Breast epithelium (tissue), 3 donors: Measurements from ENCODE around the gene GULP1.

Experiments
- CTCF ChIP-seq, 3 donors: fragments of 450-650 bp; IDR thresholded peaks; one replicate each; pipeline ENCODE4 v1.5.1; 2016 to 2017; ENCODE audit warnings: antibody characterized with exemption in 3 of 3, mild to moderate bottlenecking in 3 of 3, moderate library complexity in 3 of 3
- POLR2A ChIP-seq: fragments of 450-650 bp; IDR thresholded peaks from one replicate; pipeline ENCODE4 v1.6.1; 2016; ENCODE audit warnings: antibody characterized with exemption, mild to moderate bottlenecking, moderate library complexity

- TF ChIP-seq CTCF (IDR thresholded peaks at IDR 0.05) (no peak), POLR2A (no peak)
Measured at GRCh38 chr2:188477564-188478103, 186.0 kb downstream of the GULP1 start.
